ENCODE results near the gene AIG1. TPM values are rescaled to one million over a fixed set of nuclear protein-coding genes. Genes with fewer than 3 reads are reported as not detected.

AIG1 gene
- total RNA-seq, 2 donors from 2014 or later: 32.9 to 53.6 TPM

DNA sequence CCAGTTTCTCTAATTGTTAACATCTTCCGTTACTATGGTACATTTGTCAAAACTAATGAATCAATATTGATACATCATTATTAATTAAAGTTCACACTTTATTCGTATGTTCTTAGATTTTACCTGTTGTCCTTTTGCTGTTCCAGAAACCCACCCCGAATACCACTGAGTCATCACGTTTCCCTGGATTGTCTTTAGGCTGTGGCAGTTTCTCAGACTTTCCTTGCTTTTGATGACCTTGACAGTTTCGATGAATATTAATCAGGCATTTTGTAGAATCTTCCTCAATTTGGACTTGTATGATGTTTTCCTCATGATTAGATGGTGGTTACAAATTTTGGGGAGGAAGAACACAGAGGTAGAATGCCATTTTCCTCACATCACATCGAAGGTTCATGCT lies 39.1 kb upstream of the AIG1 start:
- DNase-seq (ENCODE audit: low spot score) (no peak), ATAC-seq (ENCODE audit: insufficient number of reproducible peaks, low FRiP score, low read depth) (no peak)
- Histone ChIP-seq H3K27me3 (replicated peaks; ENCODE audit: insufficient read depth) (no peaks in the 10 kb centered on the region), H3K9me3 (no peaks in the 10 kb centered on the region), H3K4me1 (ENCODE audit: control insufficient read depth in 1 of 2, low read depth in 2 of 2) (no peaks in the 10 kb centered on the region), H3K27ac (no peak overlapping the region), H3K36me3 (no peaks in the 10 kb centered on the region), H3K4me3 (no peak overlapping the region)
- TF ChIP-seq, protein P1, sequence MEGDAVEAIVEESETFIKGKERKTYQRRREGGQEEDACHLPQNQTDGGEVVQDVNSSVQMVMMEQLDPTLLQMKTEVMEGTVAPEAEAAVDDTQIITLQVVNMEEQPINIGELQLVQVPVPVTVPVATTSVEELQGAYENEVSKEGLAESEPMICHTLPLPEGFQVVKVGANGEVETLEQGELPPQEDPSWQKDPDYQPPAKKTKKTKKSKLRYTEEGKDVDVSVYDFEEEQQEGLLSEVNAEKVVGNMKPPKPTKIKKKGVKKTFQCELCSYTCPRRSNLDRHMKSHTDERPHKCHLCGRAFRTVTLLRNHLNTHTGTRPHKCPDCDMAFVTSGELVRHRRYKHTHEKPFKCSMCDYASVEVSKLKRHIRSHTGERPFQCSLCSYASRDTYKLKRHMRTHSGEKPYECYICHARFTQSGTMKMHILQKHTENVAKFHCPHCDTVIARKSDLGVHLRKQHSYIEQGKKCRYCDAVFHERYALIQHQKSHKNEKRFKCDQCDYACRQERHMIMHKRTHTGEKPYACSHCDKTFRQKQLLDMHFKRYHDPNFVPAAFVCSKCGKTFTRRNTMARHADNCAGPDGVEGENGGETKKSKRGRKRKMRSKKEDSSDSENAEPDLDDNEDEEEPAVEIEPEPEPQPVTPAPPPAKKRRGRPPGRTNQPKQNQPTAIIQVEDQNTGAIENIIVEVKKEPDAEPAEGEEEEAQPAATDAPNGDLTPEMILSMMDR (IDR thresholded peaks at IDR 0.05): no peak

DNA sequence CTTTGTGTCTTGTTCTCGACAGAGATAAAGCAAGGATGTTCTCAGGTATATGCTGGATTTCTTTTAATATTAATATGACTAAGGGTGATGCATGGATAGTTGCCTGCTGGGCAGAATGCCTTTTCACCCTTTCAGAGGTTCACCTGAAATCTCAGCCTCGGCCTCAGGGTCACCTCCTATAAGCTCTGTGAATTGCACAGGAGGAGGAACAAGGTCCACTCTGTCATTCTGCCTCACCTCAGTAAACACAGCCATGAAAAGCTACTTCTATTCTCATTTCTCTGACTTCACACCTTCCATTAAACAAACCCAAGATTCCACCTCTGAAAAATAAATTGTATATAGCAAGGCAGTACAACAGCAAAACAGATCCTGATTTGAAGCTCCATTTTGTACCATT lies 38.1 kb upstream of the AIG1 start:
- Histone ChIP-seq H3K9me3 (no peaks in the 10 kb centered on the region), H3K27ac (no peak overlapping the region), H3K4me1 (ENCODE audit: control insufficient read depth in 1 of 2, low read depth in 2 of 2) (peaks cover 0 to 4% of the 10 kb centered on the region in 2 donors), H3K4me3 (no peak overlapping the region), H3K27me3 (replicated peaks; ENCODE audit: insufficient read depth) (no peaks in the 10 kb centered on the region), H3K36me3 (no peaks in the 10 kb centered on the region)
- ATAC-seq (ENCODE audit: insufficient number of reproducible peaks, low FRiP score, low read depth): no peak
- TF ChIP-seq, protein P1 (IDR thresholded peaks at IDR 0.05): no peak
- no peak for DNase-seq (ENCODE audit: low spot score)

DNA sequence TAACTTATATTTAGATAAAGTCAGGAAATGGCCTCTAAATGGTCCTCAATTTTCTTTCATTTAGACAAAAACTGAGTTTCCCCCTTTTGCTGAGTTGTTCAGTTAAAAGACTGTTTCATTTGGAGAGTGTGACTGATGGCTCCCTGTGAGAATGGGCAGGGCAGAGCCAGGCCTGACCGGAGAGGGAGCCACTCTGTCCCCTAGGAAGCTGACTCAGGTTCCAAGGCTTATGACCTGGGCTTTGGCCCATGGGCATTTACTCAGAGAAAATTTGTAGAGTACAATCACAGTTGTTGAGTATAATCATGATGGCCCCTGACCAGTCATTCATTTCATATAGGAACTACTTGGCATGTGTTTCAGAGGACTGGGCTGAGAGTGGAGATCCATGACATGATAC lies 37.0 kb upstream of the AIG1 start:
- Histone ChIP-seq H3K9me3 (no peaks in the 10 kb centered on the region), H3K36me3 (no peaks in the 10 kb centered on the region), H3K27me3 (replicated peaks; ENCODE audit: insufficient read depth) (no peaks in the 10 kb centered on the region), H3K27ac (no peak overlapping the region), H3K4me1 (ENCODE audit: control insufficient read depth in 1 of 2, low read depth in 2 of 2) (peaks cover 0 to 4% of the 10 kb centered on the region in 2 donors), H3K4me3 (no peak overlapping the region)
- DNase-seq (ENCODE audit: low spot score) (no peak), ATAC-seq (ENCODE audit: insufficient number of reproducible peaks, low FRiP score, low read depth) (no peak)
- TF ChIP-seq, protein P1 (IDR thresholded peaks at IDR 0.05): no peak

DNA sequence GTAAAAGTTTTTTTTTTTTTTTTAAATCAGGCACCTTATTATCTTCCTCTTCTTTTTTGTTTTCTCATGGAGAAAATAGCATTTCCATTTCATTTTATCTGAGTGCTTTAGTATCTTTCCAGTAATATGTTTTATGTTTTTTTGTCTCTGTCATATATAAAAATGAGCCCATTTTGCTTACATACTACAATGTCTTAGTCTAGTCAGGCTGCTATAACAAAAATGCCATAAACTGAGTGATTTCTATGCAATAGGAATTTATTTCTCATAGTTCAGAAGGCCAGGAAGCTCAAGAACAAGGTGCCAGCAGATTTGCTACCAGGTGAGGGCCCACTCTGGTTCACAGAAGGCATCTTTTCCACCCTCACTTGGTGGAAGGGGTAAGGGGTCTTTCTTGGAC lies 35.7 kb upstream of the AIG1 start:
- DNase-seq (ENCODE audit: low spot score) (no peak), ATAC-seq (ENCODE audit: insufficient number of reproducible peaks, low FRiP score, low read depth) (no peak)
- TF ChIP-seq, protein P1 (IDR thresholded peaks at IDR 0.05): no peak
- Histone ChIP-seq H3K36me3 (no peaks in the 10 kb centered on the region), H3K27me3 (replicated peaks; ENCODE audit: insufficient read depth) (no peaks in the 10 kb centered on the region), H3K27ac (no peak overlapping the region), H3K4me3 (no peak overlapping the region), H3K4me1 (ENCODE audit: control insufficient read depth in 1 of 2, low read depth in 2 of 2) (peaks cover 0 to 4% of the 10 kb centered on the region in 2 donors), H3K9me3 (no peaks in the 10 kb centered on the region)

DNA sequence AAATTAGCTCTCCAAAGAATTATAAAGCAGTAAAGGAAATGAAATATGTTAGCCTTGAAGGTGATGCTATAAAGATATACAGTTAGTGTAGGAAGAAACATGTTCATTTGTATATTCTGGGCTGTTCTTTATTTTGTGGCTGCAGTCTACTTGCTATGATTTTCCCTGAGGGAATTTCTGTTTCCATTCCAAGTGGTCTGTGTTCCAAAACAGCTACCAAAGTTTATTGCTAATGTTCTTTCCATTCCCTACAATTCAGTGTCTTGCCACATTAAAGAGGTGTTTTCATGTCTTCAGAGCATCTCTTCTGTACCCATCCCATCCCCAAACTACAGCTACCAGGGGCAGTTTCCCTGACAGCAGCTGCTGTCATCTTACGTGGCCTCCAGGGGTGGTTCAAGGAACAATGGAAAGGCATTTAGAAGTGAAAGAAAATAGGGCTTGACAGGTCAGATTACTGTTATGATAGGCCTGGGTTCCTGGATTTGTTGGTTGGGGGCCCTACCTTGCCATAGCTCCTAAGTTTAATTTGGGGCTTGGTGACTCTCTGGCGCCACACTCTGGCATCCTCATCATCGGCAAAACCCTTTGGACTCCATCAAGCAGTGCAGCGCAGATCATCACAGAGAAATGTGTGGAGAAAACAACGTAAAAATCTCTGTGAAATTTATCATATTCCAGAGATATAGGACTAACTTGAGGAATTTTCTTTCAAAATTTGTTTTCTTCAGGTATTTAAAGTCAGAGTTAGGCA lies 33.8 kb upstream of the AIG1 start:
- peaks cover 0 to 4% of the 10 kb centered on the region in 2 donors for H3K4me1 ChIP-seq (ENCODE audit: control insufficient read depth in 1 of 2, low read depth in 2 of 2)
- H3K4me3 ChIP-seq: no peak overlapping the region
- TF ChIP-seq, protein P1 (IDR thresholded peaks at IDR 0.05): peak; percentile 27
- no peaks in the 10 kb centered on the region for H3K27me3 ChIP-seq (replicated peaks; ENCODE audit: insufficient read depth)
- H3K27ac ChIP-seq: no peak overlapping the region
- DNase-seq (ENCODE audit: low spot score) (no peak), ATAC-seq (ENCODE audit: insufficient number of reproducible peaks, low FRiP score, low read depth) (no peak)
- H3K9me3 ChIP-seq: no peaks in the 10 kb centered on the region
- H3K36me3 ChIP-seq: no peaks in the 10 kb centered on the region

Measured in thoracic aorta (tissue), 2 donors.